ENCODE measurements around the gene TMEM135.

The TMEM135 gene

DNA sequence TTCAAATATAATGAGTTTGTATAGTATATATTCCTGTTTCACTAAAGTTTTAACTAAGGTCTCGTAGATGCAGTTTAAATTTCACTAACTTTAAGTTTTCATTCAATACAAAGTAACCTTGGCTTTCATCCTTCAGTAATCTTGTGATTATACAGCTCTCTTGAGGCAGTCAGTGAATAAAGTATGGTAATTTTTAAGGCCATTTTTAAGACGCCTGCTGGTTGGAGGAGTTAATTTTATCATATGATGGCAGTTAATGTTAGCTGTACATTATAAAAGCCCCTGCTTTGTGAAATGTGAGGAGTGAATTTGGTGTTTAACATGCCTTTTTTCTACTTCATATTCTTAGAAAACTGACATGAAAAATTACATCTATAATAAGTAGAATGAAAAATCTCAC, 163.6 kb downstream of the TMEM135 start:
- DNase-seq, result no peak

DNA sequence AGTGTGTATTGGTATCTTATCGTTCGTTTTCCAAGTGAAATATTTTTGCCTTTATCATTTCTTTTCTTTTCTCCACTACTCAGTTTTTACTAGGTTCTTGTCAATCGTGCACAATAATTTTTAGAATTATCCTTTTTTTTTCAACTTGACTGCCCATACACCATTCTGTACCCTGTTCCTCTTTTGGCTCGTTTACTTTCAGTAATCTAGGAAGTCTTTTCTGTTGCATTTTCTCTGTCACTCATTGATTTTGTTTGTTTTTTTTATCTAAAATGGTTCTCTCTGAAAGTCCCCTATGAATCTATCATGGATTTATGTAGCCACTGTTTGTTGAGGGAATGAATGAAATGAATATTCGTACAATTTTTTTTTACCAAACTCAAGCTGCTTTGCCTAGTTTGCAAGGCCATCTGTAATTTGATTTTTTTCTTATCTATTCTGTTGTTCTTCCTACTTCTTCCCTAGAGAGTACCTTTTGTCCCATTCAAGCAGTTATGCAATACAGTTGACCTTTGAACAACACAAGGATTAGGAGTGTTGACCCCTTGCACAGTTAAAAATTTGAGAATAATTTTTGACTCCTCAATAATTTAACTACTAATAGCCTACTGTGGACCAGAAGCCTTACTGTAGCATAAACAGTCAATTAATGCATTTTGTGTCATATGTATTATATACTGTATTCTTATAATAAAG, 166.3 kb downstream of the TMEM135 start:
- no peak for DNase-seq

DNA sequence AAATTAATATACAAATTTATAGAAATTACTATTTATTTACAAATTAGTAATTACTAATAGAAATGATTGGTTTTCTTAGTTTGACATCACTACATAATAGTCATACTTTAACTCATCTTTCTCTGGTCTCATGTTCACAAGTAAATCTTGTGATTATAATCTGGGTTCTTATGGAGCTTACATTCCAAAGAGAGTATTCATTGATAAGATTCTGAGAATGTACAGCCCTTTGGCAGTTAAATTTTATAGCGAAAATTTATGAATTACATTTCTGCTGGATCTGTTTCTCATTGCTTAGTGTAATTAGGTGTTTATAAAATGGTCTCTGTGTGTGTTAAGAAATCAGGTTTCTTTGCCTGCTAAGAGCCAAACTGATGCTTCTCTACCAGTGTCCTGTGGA, 175.2 kb downstream of the TMEM135 start:
- DNase-seq, result no peak

GRCh38 chr11:87213444-87213843, 175.7 kb downstream of the TMEM135 start:
- no peak for DNase-seq

GRCh38 chr11:87215236-87215635, 177.5 kb downstream of the TMEM135 start:
- no peak for DNase-seq

DNA sequence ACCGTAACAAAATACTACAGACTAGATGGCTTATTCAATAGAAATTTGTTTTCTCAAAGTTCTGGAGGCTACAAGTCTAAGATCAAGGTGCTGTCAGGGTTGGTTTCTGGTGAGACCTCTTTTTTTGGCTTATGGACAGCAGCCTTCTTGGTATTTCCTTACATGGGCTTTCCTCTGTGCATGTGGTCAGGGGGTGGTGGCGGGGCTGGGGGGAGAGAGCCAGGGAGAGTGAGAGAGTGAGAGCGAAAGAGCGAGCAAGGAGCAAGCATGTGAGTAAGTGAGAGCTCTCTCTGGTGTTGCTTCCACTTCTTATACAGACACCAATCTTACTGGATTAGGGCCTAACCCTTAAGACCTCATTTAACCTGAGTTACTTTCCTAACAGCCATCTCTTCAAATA, 181.5 kb downstream of the TMEM135 start:
- no peak for DNase-seq

GRCh38 chr11:87223816-87224215, 186.1 kb downstream of the TMEM135 start:
- no peak for DNase-seq

DNA sequence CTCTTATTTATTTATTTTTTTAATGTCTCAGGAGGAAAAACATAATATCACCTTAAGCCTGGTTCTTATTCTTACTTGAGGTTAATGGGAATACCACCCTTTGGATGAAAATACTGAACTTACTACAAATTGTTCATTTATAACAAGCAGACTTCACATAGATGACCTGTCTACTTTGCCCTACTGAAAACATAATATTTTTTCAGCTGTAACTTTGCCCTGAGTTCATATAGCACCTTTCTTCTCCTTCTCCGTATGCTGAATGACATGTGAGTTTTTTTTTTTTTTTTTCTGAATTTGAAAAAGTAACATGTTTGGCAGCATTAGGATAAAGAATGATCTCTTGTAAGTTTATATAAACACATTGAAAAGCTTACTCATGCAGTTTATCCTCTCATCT, 186.8 kb downstream of the TMEM135 start:
- no peak for DNase-seq

DNA sequence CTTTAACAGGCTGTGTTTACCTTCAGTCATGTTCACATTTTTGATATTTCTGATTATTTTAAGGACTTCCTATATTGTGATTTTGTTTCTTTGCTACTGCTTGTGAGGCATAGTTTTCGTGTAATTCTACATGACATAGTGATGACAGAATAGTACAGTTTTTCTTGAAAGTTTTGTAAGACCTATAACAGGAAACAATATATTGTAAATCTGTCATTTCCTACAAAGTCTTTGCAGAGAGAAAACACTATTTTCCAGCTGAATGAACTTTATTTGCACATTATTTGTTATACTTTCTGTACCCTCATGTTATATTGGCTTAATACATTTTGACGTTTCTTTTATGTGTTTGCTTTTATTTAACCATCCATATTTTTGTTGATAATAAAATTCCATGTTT, 191.1 kb downstream of the TMEM135 start:
- no peak for DNase-seq

DNA sequence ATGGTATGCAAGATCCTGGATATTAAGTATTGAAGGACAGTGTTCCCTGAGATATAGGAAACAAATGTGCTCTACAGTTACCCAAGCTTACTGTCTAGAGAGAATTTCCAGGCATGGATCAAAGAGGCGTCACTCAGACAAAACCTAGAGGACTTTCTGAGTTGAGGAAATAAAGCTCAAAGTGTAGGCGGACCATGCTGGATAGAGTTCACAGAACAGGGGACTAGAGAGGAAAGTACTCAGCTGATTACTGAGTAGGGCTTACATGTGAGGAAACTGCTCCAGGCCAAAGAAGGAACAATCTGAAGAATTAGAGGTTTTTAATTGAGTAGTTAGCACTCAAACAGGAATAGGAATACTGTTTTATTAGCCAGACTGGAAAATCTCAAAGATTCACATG, 193.3 kb downstream of the TMEM135 start:
- DNase-seq, result no peak

GRCh38 chr11:87232320-87232719, 194.6 kb downstream of the TMEM135 start:
- no peak for DNase-seq

- DNase-seq, result no peak
Observed at GRCh38 chr11:87235366-87235765, 197.6 kb downstream of the TMEM135 start.

GRCh38 chr11:87236368-87236767, 198.6 kb downstream of the TMEM135 start:
- no peak for DNase-seq

DNA sequence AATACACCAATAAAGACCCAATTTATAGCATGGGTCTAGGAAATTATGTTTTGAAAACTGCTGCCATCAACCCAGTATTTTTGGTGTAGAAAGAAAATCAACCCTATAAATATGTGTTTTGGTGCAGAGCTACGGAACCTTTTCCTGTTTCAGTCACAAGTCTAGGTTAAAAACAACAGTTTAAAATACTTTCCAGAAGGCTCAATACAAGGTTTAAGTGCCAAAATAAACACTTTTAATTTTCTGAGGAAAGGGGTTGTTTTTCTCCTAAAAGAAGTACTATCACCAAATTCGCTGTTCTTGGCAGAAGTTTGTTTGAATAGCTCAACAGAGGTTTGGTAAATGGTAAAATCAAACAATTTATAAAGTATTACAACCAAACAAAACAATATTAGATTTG, 201.3 kb downstream of the TMEM135 start:
- no peak for DNase-seq

DNA sequence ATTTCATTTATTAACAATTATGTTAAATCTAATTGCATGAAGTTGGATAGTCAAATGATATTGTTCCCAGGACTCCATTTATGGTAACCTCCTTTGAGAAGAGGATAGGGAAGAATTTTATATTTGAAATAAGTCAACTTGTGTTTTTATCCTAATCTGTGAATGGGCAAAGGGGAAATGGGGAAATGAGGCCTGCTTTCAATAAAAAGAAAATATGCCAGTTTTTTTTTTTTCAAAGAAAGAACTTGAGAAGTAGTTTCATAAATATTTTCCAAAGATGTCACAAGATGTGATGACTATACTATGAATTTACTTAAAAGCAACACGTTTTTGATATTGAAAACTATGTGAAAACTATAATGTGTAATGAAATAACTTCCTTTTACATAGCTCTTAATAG, 201.8 kb downstream of the TMEM135 start:
- no peak for DNase-seq

- no peak for DNase-seq
Observed at GRCh38 chr11:87251560-87251959, 213.8 kb downstream of the TMEM135 start.

- no peak for DNase-seq
Observed at GRCh38 chr11:87252869-87253268, 215.1 kb downstream of the TMEM135 start.

GRCh38 chr11:87254562-87254961, 216.8 kb downstream of the TMEM135 start:
- DNase-seq, result no peak

GRCh38 chr11:87255589-87255988, 217.9 kb downstream of the TMEM135 start:
- no peak for DNase-seq

DNA sequence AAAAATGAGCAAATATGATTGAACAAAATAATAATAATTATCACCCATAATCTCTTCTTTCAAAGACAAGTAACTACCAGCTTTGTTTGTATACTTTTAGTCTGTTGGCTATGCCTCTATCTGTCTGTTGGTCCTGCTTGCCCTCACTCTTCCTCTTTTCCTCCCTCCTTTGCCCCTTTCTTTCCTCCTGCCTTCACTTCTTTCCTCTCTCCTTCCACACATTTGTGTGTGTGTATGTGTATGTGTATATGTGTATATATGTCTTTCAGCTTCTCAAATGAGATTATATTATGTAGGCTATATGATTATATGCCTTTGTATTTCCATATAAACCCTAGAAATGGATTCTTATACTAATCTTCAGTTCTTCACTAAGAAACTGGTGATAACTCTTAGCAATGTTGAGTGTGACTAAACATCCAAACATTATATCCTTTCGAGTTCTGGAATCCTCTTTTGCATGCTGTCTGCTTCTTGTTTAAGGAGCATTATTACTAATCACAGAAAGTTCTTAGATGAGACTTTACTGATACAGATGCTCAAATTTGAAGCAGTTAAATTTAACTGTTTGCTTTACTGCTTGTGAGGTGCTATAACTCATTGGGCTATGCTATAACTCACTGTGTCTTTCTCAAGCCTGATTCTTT, 219.1 kb downstream of the TMEM135 start:
- DNase-seq, result no peak

GRCh38 chr11:87258171-87258833, 220.6 kb downstream of the TMEM135 start:
- no peak for DNase-seq

GRCh38 chr11:87259736-87260135, 222.0 kb downstream of the TMEM135 start:
- DNase-seq, result no peak

- no peak for DNase-seq
Observed at GRCh38 chr11:87260811-87261210, 223.1 kb downstream of the TMEM135 start.

GRCh38 chr11:87263264-87263838, 225.6 kb downstream of the TMEM135 start:
- no peak for DNase-seq

All from CD4-positive, alpha-beta T cell treated with Interferon gamma for 1 hour (primary cell).